Measurements from ENCODE around the gene PAK2. TPM values are rescaled to one million over a fixed set of nuclear protein-coding genes. Genes with fewer than 3 reads are reported as not detected.

Gene PAK2
- total RNA-seq, 2 donors from 2014 or later, result 47.5 to 48.7 TPM

- DNase-seq (ENCODE audit: low spot score), result no peak
- no peak overlapping the region for H3K4me3 ChIP-seq
Observed at GRCh38 chr3:196757876-196758739, 18.5 kb downstream of the PAK2 start.

GRCh38 chr3:196763179-196763578 is 23.5 kb downstream of the PAK2 start:
- no peaks in the 10 kb centered on the region for H3K4me1 ChIP-seq
- H3K36me3 ChIP-seq, result no peaks in the 10 kb centered on the region
- H3K4me3 ChIP-seq, result no peak overlapping the region
- no peaks in the 10 kb centered on the region for H3K9me3 ChIP-seq
- no peak for TF ChIP-seq CTCF (IDR thresholded peaks at IDR 0.05)
- DNase-seq (ENCODE audit: low spot score), result no peak
- H3K27me3 ChIP-seq, result no peaks in the 10 kb centered on the region
- no peak overlapping the region for H3K27ac ChIP-seq

More at GRCh38 chr3:196757876-196758739, 18.5 kb downstream of the PAK2 start:
- peaks cover 6% of the 10 kb centered on the region for H3K36me3 ChIP-seq
- no peak overlapping the region for H3K27ac ChIP-seq
- H3K9me3 ChIP-seq, result no peaks in the 10 kb centered on the region
- TF ChIP-seq CTCF (IDR thresholded peaks at IDR 0.05), result no peak
- H3K4me1 ChIP-seq, result no peaks in the 10 kb centered on the region
- H3K27me3 ChIP-seq, result no peaks in the 10 kb centered on the region

GRCh38 chr3:196765454-196765853 is 25.8 kb downstream of the PAK2 start:
- H3K36me3 ChIP-seq, result peaks cover 6% of the 10 kb centered on the region
- H3K27ac ChIP-seq, result no peak overlapping the region
- no peak overlapping the region for H3K4me3 ChIP-seq
- DNase-seq (ENCODE audit: low spot score), result no peak
- H3K4me1 ChIP-seq, result no peaks in the 10 kb centered on the region
- H3K9me3 ChIP-seq, result no peaks in the 10 kb centered on the region
- TF ChIP-seq CTCF (IDR thresholded peaks at IDR 0.05), result no peak
- H3K27me3 ChIP-seq, result no peaks in the 10 kb centered on the region

GRCh38 chr3:196771067-196771466 is 31.4 kb downstream of the PAK2 start:
- H3K36me3 ChIP-seq, result peaks cover 6% of the 10 kb centered on the region
- H3K27ac ChIP-seq, result no peak overlapping the region
- H3K9me3 ChIP-seq, result peaks cover 0 to 2% of the 10 kb centered on the region in 2 donors
- peaks cover 0 to 21% of the 10 kb centered on the region in 2 donors for H3K4me1 ChIP-seq
- H3K27me3 ChIP-seq, result no peaks in the 10 kb centered on the region
- no peak overlapping the region for H3K4me3 ChIP-seq
- DNase-seq (ENCODE audit: low spot score), result no peak
- TF ChIP-seq CTCF (IDR thresholded peaks at IDR 0.05), result no peak

GRCh38 chr3:196772102-196772501 is 32.4 kb downstream of the PAK2 start:
- H3K36me3 ChIP-seq, result peaks cover 6% of the 10 kb centered on the region
- H3K27ac ChIP-seq, result no peak overlapping the region
- H3K27me3 ChIP-seq, result no peaks in the 10 kb centered on the region
- no peak for TF ChIP-seq CTCF (IDR thresholded peaks at IDR 0.05)
- H3K4me1 ChIP-seq, result peaks cover 0 to 21% of the 10 kb centered on the region in 2 donors
- H3K4me3 ChIP-seq, result no peak overlapping the region
- H3K9me3 ChIP-seq, result peaks cover 0 to 2% of the 10 kb centered on the region in 2 donors
- DNase-seq (ENCODE audit: low spot score), result no peak
